Measurements from ENCODE around the gene TAF4. TPM values are rescaled to one million over a fixed set of nuclear protein-coding genes. Genes with fewer than 3 reads are reported as not detected.
"Not testable (repeated sequence)": the region's sequence is repeated elsewhere in the genome, so short reads cannot be mapped to it uniquely, and the experiment has no call there.

Gene TAF4
- polyA plus RNA-seq, 3 donors, result 18.0 to 20.1 (median 18.3) TPM

GRCh38 chr20:61944967-61945366 is 120.7 kb downstream of the TAF4 start:
- DNase-seq (ENCODE audit: extremely low read depth in 1 of 11, low read depth in 9 of 11, low spot score in 4 of 11), result not testable (repeated sequence)

- DNase-seq (ENCODE audit: extremely low read depth in 1 of 11, low read depth in 9 of 11, low spot score in 4 of 11), result no peak
Measured at GRCh38 chr20:61942526-61942925, 123.2 kb downstream of the TAF4 start.

GRCh38 chr20:61941721-61942405 is 123.8 kb downstream of the TAF4 start:
- no peak for DNase-seq (ENCODE audit: extremely low read depth in 1 of 11, low read depth in 9 of 11, low spot score in 4 of 11)

- no peak for DNase-seq (ENCODE audit: extremely low read depth in 1 of 11, low read depth in 9 of 11, low spot score in 4 of 11)
Measured at GRCh38 chr20:61940976-61941720, 124.5 kb downstream of the TAF4 start.

GRCh38 chr20:61940491-61940890 is 125.2 kb downstream of the TAF4 start:
- no peak for DNase-seq (ENCODE audit: extremely low read depth in 1 of 11, low read depth in 9 of 11, low spot score in 4 of 11)

- DNase-seq (ENCODE audit: extremely low read depth in 1 of 11, low read depth in 9 of 11, low spot score in 4 of 11), result no peak
Measured at GRCh38 chr20:61939691-61940360, 125.9 kb downstream of the TAF4 start.

- DNase-seq (ENCODE audit: extremely low read depth in 1 of 11, low read depth in 9 of 11, low spot score in 4 of 11), result no peak
Measured at GRCh38 chr20:61938839-61939690, 126.6 kb downstream of the TAF4 start.

GRCh38 chr20:61937963-61938838 is 127.5 kb downstream of the TAF4 start:
- no peak for DNase-seq (ENCODE audit: extremely low read depth in 1 of 11, low read depth in 9 of 11, low spot score in 4 of 11)

- DNase-seq (ENCODE audit: extremely low read depth in 1 of 11, low read depth in 9 of 11, low spot score in 4 of 11), result no peak
Measured at GRCh38 chr20:61937146-61937962, 128.3 kb downstream of the TAF4 start.

- DNase-seq (ENCODE audit: extremely low read depth in 1 of 11, low read depth in 9 of 11, low spot score in 4 of 11), result no peak
Measured at GRCh38 chr20:61936701-61937131, 129.0 kb downstream of the TAF4 start.

GRCh38 chr20:61935926-61936700 is 129.6 kb downstream of the TAF4 start:
- no peak for DNase-seq (ENCODE audit: extremely low read depth in 1 of 11, low read depth in 9 of 11, low spot score in 4 of 11)

- no peak for DNase-seq (ENCODE audit: extremely low read depth in 1 of 11, low read depth in 9 of 11, low spot score in 4 of 11)
Measured at GRCh38 chr20:61934716-61935530, 130.8 kb downstream of the TAF4 start.

- no peak for DNase-seq (ENCODE audit: extremely low read depth in 1 of 11, low read depth in 9 of 11, low spot score in 4 of 11)
Measured at GRCh38 chr20:61933951-61934715, 131.5 kb downstream of the TAF4 start.

- DNase-seq (ENCODE audit: extremely low read depth in 1 of 11, low read depth in 9 of 11, low spot score in 4 of 11), result no peak
Measured at GRCh38 chr20:61933481-61933950, 132.2 kb downstream of the TAF4 start.
